RPMI8226 (cell line): ENCODE measurements around the gene ATP8A2.

ENCODE experiments used
- DNase-seq: peaks from one replicate; pipeline ENCODE4 v3.0.0-alpha.2; 2015

ATP8A2 gene

DNA sequence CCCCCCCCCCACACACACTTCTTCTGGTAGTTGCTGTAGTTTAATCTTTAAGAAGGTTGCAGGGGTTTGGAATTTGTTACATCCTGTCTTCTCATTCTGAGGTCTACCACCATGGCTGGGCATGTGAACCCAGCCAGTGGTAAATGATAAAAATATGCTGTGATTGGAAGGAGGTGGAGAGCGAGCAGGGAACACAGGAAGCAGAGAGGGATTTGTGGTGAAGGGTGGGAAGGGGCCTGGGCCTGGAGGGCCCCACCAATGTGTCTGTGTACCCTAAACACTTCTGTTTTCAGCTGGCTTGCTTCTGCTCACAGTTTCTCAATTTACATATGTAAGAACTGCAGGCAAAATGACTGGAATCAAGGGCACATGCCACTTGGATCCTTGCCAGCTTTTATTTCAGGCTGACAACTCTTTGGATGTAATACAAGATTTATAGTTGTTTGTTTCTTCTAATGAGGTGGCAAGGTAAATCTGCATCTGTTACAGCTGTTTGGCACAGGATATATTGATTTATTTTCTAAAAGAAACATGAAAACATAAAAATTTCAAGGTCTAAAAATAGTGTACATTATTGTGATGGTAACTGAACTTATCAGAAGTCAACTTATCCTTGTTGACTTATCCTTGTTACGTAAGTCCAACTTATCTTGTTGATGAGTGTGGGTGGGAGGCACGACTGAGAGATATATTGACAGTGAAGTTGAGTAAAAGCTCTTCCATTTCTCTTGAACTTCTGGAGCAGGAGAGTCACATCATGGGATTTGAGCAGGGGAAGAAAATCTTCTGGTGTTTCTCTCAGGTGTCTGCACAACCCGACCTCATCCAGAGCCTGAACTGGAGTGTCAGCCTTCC is 366.8 kb downstream of the ATP8A2 start:
- peak; percentile 36 for DNase-seq

GRCh38 chr13:25739376-25739775 is 367.6 kb downstream of the ATP8A2 start:
- no peak for DNase-seq

- no peak for DNase-seq
These were observed 370.0 kb downstream of the ATP8A2 start for GRCh38 chr13:25741796-25742195.

DNA sequence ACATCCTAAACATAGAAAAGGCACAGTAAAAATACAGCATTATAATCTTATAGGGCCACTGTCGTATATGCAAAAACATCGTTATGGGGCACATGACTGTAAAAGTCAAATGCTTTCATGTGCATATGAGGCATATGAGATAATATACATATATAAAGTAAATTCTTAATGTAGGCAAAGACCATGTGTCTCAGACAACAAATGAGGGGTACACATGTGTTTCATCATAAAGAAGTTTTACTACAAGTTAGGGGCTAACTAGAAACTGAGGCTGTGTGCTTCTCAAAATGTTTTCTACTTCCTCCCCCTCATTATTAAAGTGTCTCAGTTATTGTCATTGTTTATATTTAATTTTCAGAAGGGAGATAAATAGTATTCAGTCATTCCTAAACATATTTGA is 370.4 kb downstream of the ATP8A2 start:
- no peak for DNase-seq

GRCh38 chr13:25743421-25743820 is 371.6 kb downstream of the ATP8A2 start:
- DNase-seq = no peak

DNA sequence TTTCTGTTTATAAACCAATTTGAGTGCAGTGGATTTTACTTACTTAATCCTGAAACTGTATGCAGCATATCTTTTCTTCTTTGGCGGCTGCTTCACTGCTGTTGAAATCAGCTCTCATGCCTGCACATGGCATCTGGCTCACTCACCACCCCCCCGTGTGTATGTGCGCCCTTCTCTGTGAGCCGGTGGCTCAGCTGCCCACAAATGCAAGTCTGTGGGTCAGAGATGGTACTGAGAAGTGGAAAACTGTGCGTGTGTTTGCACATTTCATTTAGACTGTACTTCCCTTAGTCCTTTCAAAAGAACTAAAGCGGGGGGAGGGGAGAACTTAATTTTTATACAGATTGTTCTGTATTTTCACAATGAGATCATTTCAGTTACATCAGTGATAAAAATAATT is 372.4 kb downstream of the ATP8A2 start:
- peak; percentile 55 for DNase-seq

GRCh38 chr13:25746131-25746530 is 374.4 kb downstream of the ATP8A2 start:
- no peak for DNase-seq

- peak; percentile 65 for DNase-seq
These were observed 381.3 kb downstream of the ATP8A2 start for GRCh38 chr13:25752957-25753551.

GRCh38 chr13:25753976-25754375 is 382.2 kb downstream of the ATP8A2 start:
- no peak for DNase-seq

- no peak for DNase-seq
These were observed 384.5 kb downstream of the ATP8A2 start for GRCh38 chr13:25756251-25756650.

- no peak for DNase-seq
These were observed 385.1 kb downstream of the ATP8A2 start for GRCh38 chr13:25756912-25757311.

DNA sequence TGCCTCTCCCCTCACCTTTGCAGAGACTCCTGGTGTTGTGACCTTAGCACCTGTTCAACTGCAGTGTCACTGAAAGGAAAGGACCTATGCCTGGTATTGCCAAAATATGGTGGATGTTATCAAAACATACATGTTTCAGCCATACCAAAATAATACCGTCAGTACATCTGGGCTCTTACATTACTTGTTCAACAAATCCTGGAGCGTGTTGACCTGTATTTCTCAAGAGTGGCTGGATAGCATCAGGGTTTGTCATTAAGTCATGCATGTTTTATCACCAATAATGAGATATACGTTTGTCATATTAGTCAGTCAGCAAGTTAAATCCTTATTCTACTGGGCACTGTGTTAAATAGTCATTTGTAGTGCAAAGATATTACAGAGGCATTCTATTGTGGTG is 389.3 kb downstream of the ATP8A2 start:
- no peak for DNase-seq

GRCh38 chr13:25762281-25762680 is 390.5 kb downstream of the ATP8A2 start:
- no peak for DNase-seq

DNA sequence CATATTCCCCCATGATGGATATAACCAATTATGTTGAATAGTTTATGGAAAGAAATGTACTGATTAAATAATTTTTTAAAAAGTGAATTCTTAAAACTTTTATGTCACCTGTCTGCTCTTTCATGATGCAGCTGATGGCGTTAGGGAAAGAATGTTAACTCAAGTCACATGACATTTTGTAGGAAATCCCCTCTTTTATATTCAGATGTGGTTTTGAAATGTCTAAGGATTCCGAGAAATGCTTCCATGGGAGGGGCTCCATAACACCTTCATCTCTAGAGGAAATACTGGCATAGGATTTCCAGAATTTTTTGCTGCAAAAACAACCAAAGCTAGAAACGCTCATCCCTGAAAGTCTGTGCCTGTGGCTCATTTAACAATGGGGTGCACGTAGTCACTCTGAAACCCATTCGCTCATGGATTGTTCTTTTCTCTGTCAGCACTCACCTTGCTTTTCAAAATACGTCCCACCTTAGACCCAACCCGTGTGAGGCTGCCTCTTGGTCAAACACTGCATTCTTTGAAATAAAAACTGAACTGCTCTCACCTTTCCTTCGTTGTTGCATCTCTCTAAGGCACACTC is 391.1 kb downstream of the ATP8A2 start:
- DNase-seq = no peak

GRCh38 chr13:25764378-25764777 is 392.6 kb downstream of the ATP8A2 start:
- DNase-seq = no peak

GRCh38 chr13:25765266-25765665 is 393.5 kb downstream of the ATP8A2 start:
- no peak for DNase-seq

GRCh38 chr13:25766576-25766975 is 394.8 kb downstream of the ATP8A2 start:
- no peak for DNase-seq

GRCh38 chr13:25766991-25767390 is 395.2 kb downstream of the ATP8A2 start:
- no peak for DNase-seq

- no peak for DNase-seq
These were observed 396.6 kb downstream of the ATP8A2 start for GRCh38 chr13:25768376-25768775.

DNA sequence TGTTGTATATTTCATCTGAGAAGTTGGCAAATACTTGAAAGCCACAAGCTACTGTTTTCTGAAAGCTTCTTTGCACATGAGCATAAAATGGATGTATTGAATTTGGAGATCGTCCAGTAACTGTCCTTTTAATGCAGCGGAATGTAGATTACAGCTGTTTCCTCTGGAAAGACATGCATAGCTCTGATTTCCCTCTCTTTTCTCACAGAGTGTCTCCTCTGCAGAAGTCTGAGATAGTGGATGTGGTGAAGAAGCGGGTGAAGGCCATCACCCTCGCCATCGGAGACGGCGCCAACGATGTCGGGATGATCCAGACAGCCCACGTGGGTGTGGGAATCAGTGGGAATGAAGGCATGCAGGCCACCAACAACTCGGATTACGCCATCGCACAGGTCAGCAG is 397.1 kb downstream of the ATP8A2 start:
- no peak for DNase-seq

- DNase-seq = no peak
These were observed 398.8 kb downstream of the ATP8A2 start for GRCh38 chr13:25770601-25771000.

GRCh38 chr13:25771202-25771601 is 399.4 kb downstream of the ATP8A2 start:
- DNase-seq = no peak

GRCh38 chr13:25771641-25772478 is 400.1 kb downstream of the ATP8A2 start:
- DNase-seq = no peak
